GM19193 (cell line): Measurements from ENCODE around the gene ZP3.
"Not testable (repeated sequence)": the region's sequence is repeated elsewhere in the genome, so short reads cannot be mapped to it uniquely, and the experiment has no call there.

Experiments
- POLR2A ChIP-seq: IDR thresholded peaks from 4 replicates; pipeline ENCODE4 v1.6.1; 2011; ENCODE audit not compliant: insufficient read depth, insufficient read length; ENCODE audit errors: extremely low read depth

ZP3 gene

GRCh38 chr7:76430211-76430610 is 5.5 kb downstream of the ZP3 start:
- no peak for TF ChIP-seq POLR2A

DNA sequence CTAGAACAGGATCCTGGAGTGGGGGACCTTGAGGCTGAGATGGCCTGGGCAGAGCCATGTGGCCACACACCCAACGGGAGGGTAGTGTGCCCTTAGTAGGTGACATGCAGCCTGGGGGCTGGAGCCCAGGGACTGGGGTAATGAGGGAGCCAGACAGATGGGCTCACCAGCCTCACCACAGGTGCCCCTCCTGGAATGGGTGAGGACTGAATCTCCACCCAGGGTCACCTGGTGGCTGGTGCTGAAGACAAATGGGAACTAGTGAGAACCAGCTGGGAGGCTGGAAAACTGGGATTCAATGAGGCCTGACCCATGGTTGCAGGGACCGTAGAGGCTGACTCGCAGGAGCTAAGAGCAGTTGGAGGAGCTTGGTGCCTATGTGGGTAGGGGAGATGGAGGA is 6.1 kb downstream of the ZP3 start:
- no peak for TF ChIP-seq POLR2A

- TF ChIP-seq POLR2A: not testable (repeated sequence)
Measured at GRCh38 chr7:76461464-76462101, 36.8 kb downstream of the ZP3 start, which contains the start of gene DTX2. TSS of gene DTX2 (plus strand) at chr7:76461709. CDS start at chr7:76480510, 18,801 bp downstream.
